ENCODE data around the gene BIRC2. TPM values are rescaled to one million over a fixed set of nuclear protein-coding genes. Genes with fewer than 3 reads are reported as not detected.

The BIRC2 gene
- total RNA-seq, 1 experiment from 2014 or later = 28.2 TPM

DNA sequence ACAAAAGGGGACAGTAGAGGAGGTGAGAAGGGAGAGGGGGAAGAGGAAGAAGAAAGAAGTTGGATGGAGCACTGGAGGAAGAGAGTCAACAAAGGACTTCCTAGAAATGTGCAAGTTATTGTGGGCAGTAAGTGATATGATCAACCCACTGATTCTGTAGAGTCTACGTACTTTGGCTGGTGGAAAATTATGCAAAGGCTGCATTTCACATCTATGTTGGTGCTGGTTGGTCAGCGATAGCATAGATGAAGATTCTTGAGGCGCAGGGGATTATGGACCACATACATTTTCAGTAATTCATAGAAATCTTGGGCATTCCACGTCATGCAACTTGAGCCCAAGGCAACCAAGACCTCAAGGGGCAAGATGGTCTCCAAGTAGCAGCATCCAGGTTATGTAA is 42.3 kb upstream of the BIRC2 start:
- peaks cover 9 to 17% (median 10%) of the 10 kb centered on the region in 3 experiments for H3K36me3 Mint-ChIP-seq (ENCODE audit: insufficient read depth in 1 of 3, low read depth in 3 of 3)
- Histone ChIP-seq H2BK15ac (ENCODE audit: low read depth, low read length) (no peak overlapping the region), H2BK20ac (ENCODE audit: low read depth, low read length, poor library complexity, severe bottlenecking) (no peak overlapping the region), H2AFZ (ENCODE audit: low read length) (no peak overlapping the region), H3K23ac (ENCODE audit: insufficient read length, low read depth, low read length) (no peak overlapping the region), H3K4me2 (ENCODE audit: insufficient read depth, insufficient read length, low read length) (no peak overlapping the region), H3K9me3 (ENCODE audit: control insufficient read depth, low read depth, low read length) (peaks cover 11% of the 10 kb centered on the region), H2BK12ac (ENCODE audit: insufficient read length, low read depth, low read length) (no peak overlapping the region), H3K9ac (ENCODE audit: extremely low read depth, insufficient read length, low read length) (no peak overlapping the region), H3K23me2 (ENCODE audit: insufficient read length, low read depth, low read length, poor library complexity, severe bottlenecking) (no peaks in the 10 kb centered on the region), H3K14ac (ENCODE audit: insufficient read depth, low read length) (no peak overlapping the region), H3K4me1 (ENCODE audit: insufficient read depth, low read length) (no peaks in the 10 kb centered on the region), H4K91ac (ENCODE audit: insufficient read length, low read depth, low read length) (no peak overlapping the region), H2BK120ac (ENCODE audit: low read depth, low read length, poor library complexity, severe bottlenecking) (no peak overlapping the region), H3K56ac (ENCODE audit: insufficient read length, low read depth, low read length) (no peak overlapping the region), H3K27me3 (ENCODE audit: insufficient read depth, low read length) (no peaks in the 10 kb centered on the region), H3T11ph (ENCODE audit: low read length) (no peak overlapping the region), H2BK5ac (ENCODE audit: insufficient read length, low read length) (no peak overlapping the region), H2AK5ac (ENCODE audit: insufficient read length, low read length) (no peak overlapping the region), H3K27ac (ENCODE audit: insufficient read length, low read depth, low read length) (no peak overlapping the region), H3K79me1 (ENCODE audit: insufficient read depth, low read depth, low read length, poor library complexity, severe bottlenecking) (no peaks in the 10 kb centered on the region), H3K4ac (ENCODE audit: low read depth, low read length) (no peak overlapping the region), H3K79me2 (ENCODE audit: insufficient read depth, low read length) (no peaks in the 10 kb centered on the region), H3K18ac (ENCODE audit: insufficient read length, low read depth, low read length) (no peak overlapping the region), H4K8ac (replicated peaks; ENCODE audit: insufficient read length, low read depth, low read length) (no peak overlapping the region), H4K20me1 (ENCODE audit: control insufficient read depth, insufficient read depth, insufficient read length) (no peaks in the 10 kb centered on the region), H4K5ac (ENCODE audit: insufficient read length, low read depth, low read length) (no peak overlapping the region)
- peaks cover 2 to 4% of the 10 kb centered on the region in 2 experiments; a peak in 2 of 4 replicates for H3K4me1 Mint-ChIP-seq
- no CpG with 5 or more reads among the region's 4 CpGs for WGBS (ENCODE audit: extremely low coverage, insufficient read length, low lambda C conversion rate)
- H3K27ac Mint-ChIP-seq = no peak overlapping the region
- no peak for TF ChIP-seq CTCF (conservative IDR thresholded peaks at IDR 0.05)
- DNase-seq = no peak
- H3K4me3 Mint-ChIP-seq = no peak overlapping the region
- H3K9me3 Mint-ChIP-seq = peaks cover 20 to 30% of the 10 kb centered on the region in 2 experiments
- peaks cover 5% of the 10 kb centered on the region for H3K27me3 Mint-ChIP-seq (ENCODE audit: low read depth)
